GM03348 (cell line): ENCODE measurements around the gene ASPA.
A peak's percentile ranks its signal among the peaks of the same experiment; 100 is the strongest.

Experiments
- DNase-seq: peaks from one replicate; pipeline ENCODE4 v3.0.0; 2012; ENCODE audit warnings: low spot score

ASPA gene

GRCh38 chr17:3534881-3535252, 59.1 kb downstream of the ASPA start:
- peak; percentile 84 for DNase-seq

DNA sequence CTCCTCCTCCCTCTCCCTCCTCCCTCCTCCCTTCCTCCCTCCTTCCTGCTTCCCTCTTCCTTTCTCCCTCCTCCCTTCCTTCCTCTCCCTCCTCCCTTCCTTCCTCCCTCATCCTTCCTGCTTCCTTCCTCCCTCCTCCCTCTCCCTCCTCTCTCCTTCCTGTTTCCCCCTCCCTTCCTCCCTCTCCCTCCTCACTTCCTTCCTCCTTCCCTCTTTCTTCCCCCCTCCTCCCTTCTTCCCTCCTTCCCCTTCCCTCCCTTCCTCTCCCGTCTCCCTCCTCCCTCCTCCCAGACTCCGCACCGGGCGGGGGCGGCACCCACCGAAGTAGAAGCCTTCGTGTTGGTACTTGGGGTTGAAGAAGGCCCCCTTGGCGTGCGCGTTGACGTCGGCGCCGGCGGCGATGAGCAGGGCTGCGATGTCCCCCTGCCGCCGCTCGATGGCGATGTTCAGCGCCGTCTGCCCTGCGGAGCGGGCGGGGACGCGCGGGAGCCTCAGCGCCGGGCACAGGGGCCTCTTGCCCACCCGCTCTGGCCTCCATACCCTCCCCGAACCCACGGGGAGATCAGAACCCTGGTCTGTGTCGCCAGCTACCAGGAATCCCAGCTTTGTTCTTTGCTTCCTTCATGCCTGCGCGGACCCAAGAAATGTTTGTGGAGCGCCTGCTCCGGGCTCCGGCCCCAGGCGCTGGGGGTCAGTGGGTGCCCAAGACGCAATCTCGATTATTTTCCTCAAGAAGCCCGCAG, 59.6 kb downstream of the ASPA start:
- peak; percentile 95 for DNase-seq

DNA sequence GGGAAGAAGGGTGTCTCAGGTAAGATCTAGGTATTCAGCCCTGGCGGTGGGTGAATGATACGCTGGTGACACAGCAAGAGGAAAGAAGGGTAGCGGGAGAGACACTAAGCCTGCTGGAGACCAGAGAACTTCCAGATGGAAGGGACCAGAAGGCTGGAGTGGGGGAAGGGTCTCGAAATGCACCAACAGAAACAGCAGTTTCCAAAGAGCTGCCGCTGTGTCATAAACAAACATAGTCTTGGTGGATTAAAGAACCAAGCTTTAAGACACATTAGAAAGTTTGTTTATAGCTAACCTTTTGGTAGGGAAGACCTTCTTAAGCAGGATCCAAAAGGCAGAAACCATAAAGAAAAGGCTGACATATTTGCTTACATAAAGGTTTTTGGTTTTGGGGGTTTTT, 60.9 kb downstream of the ASPA start:
- DNase-seq: no peak

DNA sequence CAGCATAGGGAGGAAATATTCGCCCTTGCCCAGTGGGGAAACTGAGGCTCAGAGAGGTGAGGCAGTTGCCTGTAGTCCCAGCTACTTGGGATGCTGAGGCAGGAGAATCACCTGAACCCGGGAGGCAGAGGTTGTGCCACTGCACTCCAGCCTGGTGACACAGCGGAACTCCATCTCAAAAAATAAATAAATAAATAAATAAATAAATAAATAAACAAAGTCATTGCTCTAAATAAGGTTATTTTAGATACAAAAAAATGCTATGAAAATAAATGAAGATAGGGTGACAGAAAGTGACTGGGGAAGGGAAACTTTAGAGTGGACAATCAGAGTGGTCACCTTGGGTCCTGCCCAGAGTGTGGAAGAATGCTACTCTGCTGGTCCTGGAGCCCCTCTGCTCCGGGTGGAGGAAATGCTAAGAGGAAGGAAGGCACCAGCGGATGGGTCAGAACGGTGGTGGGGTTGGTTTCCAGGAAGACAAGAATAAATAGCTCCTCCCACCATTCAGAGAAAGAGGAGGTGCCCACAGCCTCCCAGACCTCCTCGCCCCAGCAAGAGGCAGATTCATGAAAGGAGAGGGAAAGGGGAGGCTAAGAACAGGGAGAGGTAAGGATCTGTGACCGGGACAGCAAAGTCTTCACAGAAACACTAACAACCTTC, 64.2 kb downstream of the ASPA start:
- no peak for DNase-seq

- DNase-seq: no peak
Observed at GRCh38 chr17:3542410-3543088, 66.8 kb downstream of the ASPA start.

GRCh38 chr17:3543453-3543852, 67.7 kb downstream of the ASPA start:
- no peak for DNase-seq

DNA sequence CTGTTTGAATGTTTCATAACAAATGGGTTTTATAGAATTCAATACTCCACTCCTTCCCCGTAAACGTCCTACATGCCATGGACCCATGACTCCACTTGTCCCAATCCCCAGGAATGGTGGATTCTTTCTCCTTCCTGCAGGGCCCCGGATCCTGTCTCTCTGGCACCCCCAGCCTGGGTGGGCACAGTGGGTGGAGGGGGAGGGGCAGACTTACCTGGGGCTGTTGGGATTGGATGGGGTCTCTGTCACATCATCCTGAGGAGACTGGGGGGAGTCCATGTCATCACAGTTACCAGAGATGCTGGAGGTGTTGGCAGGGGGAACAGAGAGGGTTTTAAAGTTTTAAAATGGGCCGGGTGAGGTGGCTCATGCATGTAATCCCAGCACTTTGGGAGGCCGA, 68.6 kb downstream of the ASPA start:
- no peak for DNase-seq

DNA sequence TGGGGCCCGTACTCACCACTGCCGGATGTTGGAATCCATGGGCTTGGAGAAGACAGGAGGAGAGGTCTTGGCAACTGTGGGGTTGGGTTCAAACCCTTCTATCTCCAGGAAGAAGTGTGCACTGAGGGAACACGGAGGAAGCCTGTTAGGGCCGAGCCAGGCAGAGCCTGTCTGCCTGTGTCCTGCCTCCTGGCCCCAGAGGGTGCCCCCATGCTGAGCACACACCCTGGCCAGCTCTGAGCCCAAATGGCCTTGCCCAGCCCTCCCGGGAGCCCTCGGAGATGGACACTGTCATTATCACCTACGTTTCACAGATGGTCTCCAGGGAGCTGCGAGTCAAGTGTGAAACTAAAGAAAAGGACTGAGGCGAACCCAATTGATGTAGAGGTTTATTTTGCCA, 69.4 kb downstream of the ASPA start:
- no peak for DNase-seq

- no peak for DNase-seq
Observed at GRCh38 chr17:3546521-3546920, 70.7 kb downstream of the ASPA start.

DNA sequence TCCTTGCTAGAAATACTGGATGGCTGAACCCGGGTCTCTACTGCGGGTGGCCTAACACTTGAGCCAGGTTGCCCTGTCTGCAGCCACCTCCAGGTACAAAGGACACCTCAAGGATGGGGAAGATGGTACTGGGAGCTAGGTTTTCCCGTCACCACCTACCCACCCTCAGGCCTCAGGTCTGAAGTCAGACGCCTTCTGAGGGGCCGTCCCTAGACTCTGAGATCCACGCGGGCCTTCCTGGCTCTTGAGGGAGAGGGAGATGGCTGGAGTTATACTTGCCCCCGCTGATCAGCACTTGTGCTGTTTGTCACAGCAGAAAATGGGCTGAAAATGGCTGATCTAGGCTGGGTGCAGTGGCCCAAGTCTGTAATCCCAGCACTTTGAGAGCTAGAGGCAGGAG, 71.2 kb downstream of the ASPA start:
- DNase-seq: no peak

DNA sequence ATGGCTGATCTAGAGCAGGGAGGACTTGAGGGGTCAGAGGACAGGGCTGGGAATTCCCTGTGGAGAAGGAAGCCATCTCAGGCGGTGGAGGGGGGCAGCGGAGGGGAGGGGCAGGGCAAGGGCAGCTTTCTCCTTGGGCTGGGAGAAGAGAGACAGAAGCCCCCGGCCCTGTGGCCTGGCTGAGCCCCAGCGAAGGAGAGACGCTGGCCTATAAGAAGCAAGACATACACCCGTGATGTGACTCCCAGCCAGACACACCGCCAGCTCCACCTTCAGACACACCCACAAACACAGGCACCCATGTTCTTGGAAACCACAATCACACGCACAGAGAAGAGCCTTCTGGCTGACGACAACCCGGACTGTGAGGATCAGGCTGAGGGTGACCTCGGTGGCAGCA, 71.8 kb downstream of the ASPA start:
- no peak for DNase-seq

GRCh38 chr17:3549610-3550162, 73.9 kb downstream of the ASPA start:
- DNase-seq: no peak

- no peak for DNase-seq
Observed at GRCh38 chr17:3551189-3551588, 75.4 kb downstream of the ASPA start.

DNA sequence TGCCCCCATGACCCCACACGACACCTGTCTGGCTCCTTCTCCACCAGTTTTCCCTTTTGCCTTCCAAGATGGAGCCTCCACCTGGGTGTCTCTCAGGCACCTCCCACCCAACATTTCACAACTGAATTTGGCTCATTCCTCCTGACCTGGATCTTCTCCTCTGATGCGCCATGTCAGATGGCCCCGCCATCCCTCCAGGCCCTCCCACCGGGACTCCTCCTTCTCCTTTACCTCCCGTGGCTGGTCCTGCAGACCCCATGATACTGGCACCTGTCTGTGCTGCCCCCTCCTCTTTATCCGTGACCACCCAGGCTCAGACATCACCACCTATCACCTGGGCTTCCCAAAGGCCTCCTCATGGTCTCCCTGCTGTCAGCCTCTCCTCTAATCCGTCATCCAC, 77.1 kb downstream of the ASPA start:
- DNase-seq: no peak
